ENCODE data around the gene EPB41L4B. TPM values are rescaled to one million over a fixed set of nuclear protein-coding genes. Genes with fewer than 3 reads are reported as not detected.
"Not testable (repeated sequence)": the region's sequence is repeated elsewhere in the genome, so short reads cannot be mapped to it uniquely, and the experiment has no call there.

EPB41L4B gene
- polyA plus RNA-seq (2012; ENCODE audit: missing spikeins): 1.9 TPM

- peak; percentile 77 for DNase-seq (ENCODE audit: insufficient read length)
- peak; percentile 97 for FAIRE-seq
- no peak for TF ChIP-seq POLR2A (IDR thresholded peaks at IDR 0.05; ENCODE audit: low read depth, low read length)
- TF ChIP-seq POLR2AphosphoS5 (IDR thresholded peaks at IDR 0.05; ENCODE audit: low read depth, low read length): no peak
- no peak for TF ChIP-seq TAF1 (IDR thresholded peaks at IDR 0.05; ENCODE audit: borderline replicate concordance, low read depth, low read length)
Measured at GRCh38 chr9:109320742-109321448, at the start of gene EPB41L4B. Gene EPB41L4B (minus strand): TSS chr9:109321059. CDS start chr9:109320446, 613 bp downstream.

GRCh38 chr9:109369285-109369684 is 48.4 kb upstream of the EPB41L4B start:
- FAIRE-seq: no peak
- no peak for TF ChIP-seq TAF1 (IDR thresholded peaks at IDR 0.05; ENCODE audit: borderline replicate concordance, low read depth, low read length)
- no peak for TF ChIP-seq POLR2AphosphoS5 (IDR thresholded peaks at IDR 0.05; ENCODE audit: low read depth, low read length)
- TF ChIP-seq POLR2A (IDR thresholded peaks at IDR 0.05; ENCODE audit: low read depth, low read length): no peak
- DNase-seq (ENCODE audit: insufficient read length): no peak

GRCh38 chr9:109360771-109361170 is 39.9 kb upstream of the EPB41L4B start:
- FAIRE-seq (no peak), DNase-seq (ENCODE audit: insufficient read length) (no peak)
- TF ChIP-seq POLR2AphosphoS5 (IDR thresholded peaks at IDR 0.05; ENCODE audit: low read depth, low read length): no peak
- TF ChIP-seq POLR2A (IDR thresholded peaks at IDR 0.05; ENCODE audit: low read depth, low read length): no peak

GRCh38 chr9:109358968-109359603 is 38.2 kb upstream of the EPB41L4B start:
- not testable (repeated sequence) for DNase-seq (ENCODE audit: insufficient read length); FAIRE-seq

- no peak for DNase-seq (ENCODE audit: insufficient read length)
- TF ChIP-seq POLR2AphosphoS5 (IDR thresholded peaks at IDR 0.05; ENCODE audit: low read depth, low read length) (no peak), POLR2A (IDR thresholded peaks at IDR 0.05; ENCODE audit: low read depth, low read length) (no peak), TAF1 (IDR thresholded peaks at IDR 0.05; ENCODE audit: borderline replicate concordance, low read depth, low read length) (no peak)
- no peak for FAIRE-seq
Measured at GRCh38 chr9:109355564-109356297, 34.9 kb upstream of the EPB41L4B start.

- no peak for DNase-seq (ENCODE audit: insufficient read length)
- no peak for FAIRE-seq
- no peak for TF ChIP-seq POLR2AphosphoS5 (IDR thresholded peaks at IDR 0.05; ENCODE audit: low read depth, low read length)
- TF ChIP-seq TAF1 (IDR thresholded peaks at IDR 0.05; ENCODE audit: borderline replicate concordance, low read depth, low read length): no peak
- TF ChIP-seq POLR2A (IDR thresholded peaks at IDR 0.05; ENCODE audit: low read depth, low read length): no peak
Measured at GRCh38 chr9:109354190-109354589, 33.3 kb upstream of the EPB41L4B start.

- DNase-seq (ENCODE audit: insufficient read length): no peak
- TF ChIP-seq POLR2AphosphoS5 (IDR thresholded peaks at IDR 0.05; ENCODE audit: low read depth, low read length) (no peak), POLR2A (IDR thresholded peaks at IDR 0.05; ENCODE audit: low read depth, low read length) (no peak), TAF1 (IDR thresholded peaks at IDR 0.05; ENCODE audit: borderline replicate concordance, low read depth, low read length) (no peak)
- no peak for FAIRE-seq
Measured at GRCh38 chr9:109351032-109351431, 30.2 kb upstream of the EPB41L4B start.

GRCh38 chr9:109349421-109349846 is 28.6 kb upstream of the EPB41L4B start:
- no peak for TF ChIP-seq POLR2A (IDR thresholded peaks at IDR 0.05; ENCODE audit: low read depth, low read length)
- TF ChIP-seq POLR2AphosphoS5 (IDR thresholded peaks at IDR 0.05; ENCODE audit: low read depth, low read length): no peak
- TF ChIP-seq TAF1 (IDR thresholded peaks at IDR 0.05; ENCODE audit: borderline replicate concordance, low read depth, low read length): no peak
- FAIRE-seq: no peak
- no peak for DNase-seq (ENCODE audit: insufficient read length)

GRCh38 chr9:109346904-109347303 is 26.0 kb upstream of the EPB41L4B start:
- FAIRE-seq: no peak
- no peak for TF ChIP-seq TAF1 (IDR thresholded peaks at IDR 0.05; ENCODE audit: borderline replicate concordance, low read depth, low read length)
- TF ChIP-seq POLR2AphosphoS5 (IDR thresholded peaks at IDR 0.05; ENCODE audit: low read depth, low read length): no peak
- TF ChIP-seq POLR2A (IDR thresholded peaks at IDR 0.05; ENCODE audit: low read depth, low read length): no peak
- no peak for DNase-seq (ENCODE audit: insufficient read length)

- TF ChIP-seq POLR2A (IDR thresholded peaks at IDR 0.05; ENCODE audit: low read depth, low read length) (no peak), POLR2AphosphoS5 (IDR thresholded peaks at IDR 0.05; ENCODE audit: low read depth, low read length) (no peak), TAF1 (IDR thresholded peaks at IDR 0.05; ENCODE audit: borderline replicate concordance, low read depth, low read length) (no peak)
- DNase-seq (ENCODE audit: insufficient read length) (no peak), FAIRE-seq (no peak)
Measured at GRCh38 chr9:109344866-109345265, 24.0 kb upstream of the EPB41L4B start.

- TF ChIP-seq TAF1 (IDR thresholded peaks at IDR 0.05; ENCODE audit: borderline replicate concordance, low read depth, low read length) (no peak), POLR2A (IDR thresholded peaks at IDR 0.05; ENCODE audit: low read depth, low read length) (no peak)
- DNase-seq (ENCODE audit: insufficient read length) (no peak), FAIRE-seq (no peak)
Measured at GRCh38 chr9:109342878-109343277, 22.0 kb upstream of the EPB41L4B start.

GRCh38 chr9:109341561-109341960 is 20.7 kb upstream of the EPB41L4B start:
- no peak for TF ChIP-seq POLR2A (IDR thresholded peaks at IDR 0.05; ENCODE audit: low read depth, low read length)
- no peak for TF ChIP-seq POLR2AphosphoS5 (IDR thresholded peaks at IDR 0.05; ENCODE audit: low read depth, low read length)
- TF ChIP-seq TAF1 (IDR thresholded peaks at IDR 0.05; ENCODE audit: borderline replicate concordance, low read depth, low read length): no peak
- DNase-seq (ENCODE audit: insufficient read length): no peak
- FAIRE-seq: no peak

GRCh38 chr9:109340979-109341378 is 20.1 kb upstream of the EPB41L4B start:
- not testable (repeated sequence) for FAIRE-seq; DNase-seq (ENCODE audit: insufficient read length)
